Erythroblast (primary cell): ENCODE measurements around the gene DTNB.

Experiments used
- GATA1 ChIP-seq: IDR thresholded peaks from 2 replicates; pipeline ENCODE4 v1.6.1; 2011; ENCODE audit warnings: low read depth, mild to moderate bottlenecking, control low read depth, low read length, moderate library complexity
- POLR2A ChIP-seq: IDR thresholded peaks from 2 replicates; pipeline ENCODE4 v1.6.1; 2011; ENCODE audit warnings: mild to moderate bottlenecking, low read length

- TF ChIP-seq POLR2A: no peak
- no peak for TF ChIP-seq GATA1
Observed at GRCh38 chr2:25700221-25700660, 26.9 kb upstream of the DTNB start.
